H1 (cell line): ENCODE data around the gene URB2.

Experiments
- BCL11A ChIP-seq, 2 experiments: IDR thresholded peaks; one replicate each; pipeline ENCODE4 v1.6.1; 2011; ENCODE audit warnings: low read depth in 2 of 2, low read length in 2 of 2, mild to moderate bottlenecking in 2 of 2
- CHD2 ChIP-seq: IDR thresholded peaks from 2 replicates; pipeline ENCODE4 v1.6.1; 2012; ENCODE audit warnings: low read length, improper control_type of control experiment
- CTCF ChIP-seq, 3 experiments: IDR thresholded peaks; 1 replicate in 2 of 3; 2 replicates in 1 of 3; pipeline versions ENCODE4 v1.5.1 to v1.6.1; 2011; ENCODE audit warnings: low read length in 3 of 3, mild to moderate bottlenecking in 3 of 3, inconsistent platforms in 2 of 3, low read depth in 1 of 3, moderate library complexity in 1 of 3; ENCODE audit not compliant: insufficient read depth in 1 of 3; ENCODE audit errors: control extremely low read depth in 1 of 3
- EP300 ChIP-seq, 2 experiments: IDR thresholded peaks; 1 replicate in 1 of 2; 2 replicates in 1 of 2; pipeline ENCODE4 v1.6.1; 2011 to 2012; ENCODE audit warnings: low read depth in 2 of 2, low read length in 2 of 2, mild to moderate bottlenecking in 2 of 2, borderline replicate concordance in 1 of 2, inconsistent platforms in 1 of 2, moderate library complexity in 1 of 2
- EZH2 ChIP-seq: fragments of 200-600 bp; sonication (generic); IDR thresholded peaks from 2 replicates; pipeline ENCODE4 v1.7.1; 2012; ENCODE audit warnings: low read depth, mild to moderate bottlenecking, moderate library complexity, low read length, inconsistent platforms; ENCODE audit not compliant: severe bottlenecking
- FOSL1 ChIP-seq: IDR thresholded peaks from 2 replicates; pipeline ENCODE4 v1.6.1; 2011; ENCODE audit warnings: mild to moderate bottlenecking, low read depth, low read length, moderate library complexity; ENCODE audit not compliant: insufficient read depth
- POLR2A ChIP-seq, 2 experiments: IDR thresholded peaks; 1 replicate in 1 of 2; 2 replicates in 1 of 2; pipeline ENCODE4 v1.6.1; 2011; ENCODE audit warnings: low read depth in 2 of 2, low read length in 2 of 2, mild to moderate bottlenecking in 2 of 2; ENCODE audit errors: control extremely low read depth in 1 of 2
- POLR2AphosphoS5 ChIP-seq: IDR thresholded peaks from 2 replicates; pipeline ENCODE4 v1.6.1; 2011; ENCODE audit warnings: low read depth, low read length
- SP1 ChIP-seq: IDR thresholded peaks from 2 replicates; pipeline ENCODE4 v1.6.1; 2011; ENCODE audit warnings: low read depth, low read length
- SP2 ChIP-seq: IDR thresholded peaks from 2 replicates; pipeline ENCODE4 v1.6.1; 2012; ENCODE audit warnings: mild to moderate bottlenecking, low read length, inconsistent platforms
- ZNF274 ChIP-seq: IDR thresholded peaks from 2 replicates; pipeline ENCODE4 v1.7.0; 2012; ENCODE audit warnings: low read length, borderline replicate concordance; ENCODE audit errors: extremely low read depth
- TF ChIP-seq, protein P1 (sequence below): IDR thresholded peaks from 2 replicates; pipeline ENCODE4 v1.6.1; 2012; ENCODE audit warnings: inconsistent platforms
- TF ChIP-seq, protein P2 (sequence below): IDR thresholded peaks from 2 replicates; pipeline ENCODE4 v1.6.1; 2011; ENCODE audit warnings: low read length, improper control_type of control experiment

GRCh38 chr1:229631148-229631547, 5.1 kb downstream of the URB2 start:
- TF ChIP-seq CTCF (IDR thresholded peaks at IDR 0.05; ENCODE audit: control extremely low read depth in 1 of 3, insufficient read depth in 1 of 3, low read depth in 1 of 3, low read length in 3 of 3) (no peak), POLR2A (IDR thresholded peaks at IDR 0.05; ENCODE audit: control extremely low read depth in 1 of 2, low read depth in 2 of 2, low read length in 2 of 2) (no peak), FOSL1 (no peak), BCL11A (IDR thresholded peaks at IDR 0.05; ENCODE audit: low read depth in 2 of 2, low read length in 2 of 2) (no peak), CHD2 (no peak), POLR2AphosphoS5 (no peak), ZNF274 (no peak), EZH2 (no peak), SP2 (no peak), EP300 (IDR thresholded peaks at IDR 0.05; ENCODE audit: borderline replicate concordance in 1 of 2, low read depth in 2 of 2, low read length in 2 of 2) (no peak), SP1 (no peak)
- TF ChIP-seq, protein P1, sequence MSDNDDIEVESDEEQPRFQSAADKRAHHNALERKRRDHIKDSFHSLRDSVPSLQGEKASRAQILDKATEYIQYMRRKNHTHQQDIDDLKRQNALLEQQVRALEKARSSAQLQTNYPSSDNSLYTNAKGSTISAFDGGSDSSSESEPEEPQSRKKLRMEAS, result no peak
- TF ChIP-seq, protein P2, sequence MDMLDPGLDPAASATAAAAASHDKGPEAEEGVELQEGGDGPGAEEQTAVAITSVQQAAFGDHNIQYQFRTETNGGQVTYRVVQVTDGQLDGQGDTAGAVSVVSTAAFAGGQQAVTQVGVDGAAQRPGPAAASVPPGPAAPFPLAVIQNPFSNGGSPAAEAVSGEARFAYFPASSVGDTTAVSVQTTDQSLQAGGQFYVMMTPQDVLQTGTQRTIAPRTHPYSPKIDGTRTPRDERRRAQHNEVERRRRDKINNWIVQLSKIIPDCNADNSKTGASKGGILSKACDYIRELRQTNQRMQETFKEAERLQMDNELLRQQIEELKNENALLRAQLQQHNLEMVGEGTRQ, result no peak
